NCI-H69 (cell line): Measurements from ENCODE around the gene ARHGEF11.
"Not testable (repeated sequence)": the region's sequence is repeated elsewhere in the genome, so short reads cannot be mapped to it uniquely, and the experiment has no call there.

ENCODE experiments used
- DNase-seq: peaks from one replicate; lab custom pipeline; 2025; lab: John Stamatoyannopoulos, UW

Gene ARHGEF11

GRCh38 chr1:156929596-156930238 lies 115.8 kb downstream of the ARHGEF11 start:
- no peak for DNase-seq

- no peak for DNase-seq
Measured at GRCh38 chr1:156928043-156928602, 117.4 kb downstream of the ARHGEF11 start.

- DNase-seq = peak; percentile 86
Measured at GRCh38 chr1:156927215-156928042, 118.1 kb downstream of the ARHGEF11 start.

- not testable (repeated sequence) for DNase-seq
Measured at GRCh38 chr1:156926695-156927094, 118.8 kb downstream of the ARHGEF11 start.

GRCh38 chr1:156926175-156926574 lies 119.4 kb downstream of the ARHGEF11 start:
- DNase-seq = peak; percentile 89

GRCh38 chr1:156925154-156926010 lies 120.2 kb downstream of the ARHGEF11 start:
- no peak for DNase-seq

- no peak for DNase-seq
Measured at GRCh38 chr1:156924478-156925153, 120.9 kb downstream of the ARHGEF11 start.

- peak; percentile 41 for DNase-seq
Measured at GRCh38 chr1:156923670-156924477, 121.7 kb downstream of the ARHGEF11 start.

GRCh38 chr1:156922986-156923669 lies 122.4 kb downstream of the ARHGEF11 start:
- DNase-seq = peak; percentile 83

- no peak for DNase-seq
Measured at GRCh38 chr1:156921053-156921529, 124.5 kb downstream of the ARHGEF11 start.

GRCh38 chr1:156920233-156921052 lies 125.1 kb downstream of the ARHGEF11 start, which contains the start of gene LRRC71:
Gene LRRC71, plus strand, starts transcription at chr1:156920632. Its CDS starts 172 bp downstream, at chr1:156920804.
- DNase-seq = peak; percentile 89

GRCh38 chr1:156914440-156914856 lies 131.1 kb downstream of the ARHGEF11 start:
- no peak for DNase-seq

GRCh38 chr1:156913809-156914387 lies 131.6 kb downstream of the ARHGEF11 start:
- DNase-seq = no peak

- DNase-seq = peak; percentile 37
Measured at GRCh38 chr1:156912861-156913808, 132.4 kb downstream of the ARHGEF11 start.

GRCh38 chr1:156912310-156912709 lies 133.2 kb downstream of the ARHGEF11 start:
- no peak for DNase-seq

- DNase-seq = no peak
Measured at GRCh38 chr1:156911577-156912298, 133.8 kb downstream of the ARHGEF11 start.
